Stimulated activated memory B cell treated with anti-CD40 and anti-IgM and Interleukin-4, amounts not matched to agents 10 μg/mL and 1 μg/mL and 100 μg/mL, for 72 hours (primary cell): ENCODE data around the gene CDK5RAP3.
A peak's percentile ranks its signal among the peaks of the same experiment; 100 is the strongest.

ENCODE experiments used
- ATAC-seq: fragments of 150-1000 bp; cut with Tn5 transposase; 2 replicates; pipeline ENCODE4 v1.10.0; 2021
- H3K27ac Mint-ChIP-seq: one replicate; pipeline ENCODE4 v1.8.0; 2022; ENCODE audit warnings: mild to moderate bottlenecking, mixed read lengths
- H3K27me3 Mint-ChIP-seq: one replicate; pipeline ENCODE4 v1.8.0; 2022; ENCODE audit warnings: mixed read lengths
- H3K36me3 Mint-ChIP-seq: one replicate; pipeline ENCODE4 v1.8.0; 2022; ENCODE audit warnings: mixed read lengths
- H3K4me1 Mint-ChIP-seq: one replicate; pipeline ENCODE4 v1.8.0; 2022; ENCODE audit warnings: mixed read lengths
- H3K4me3 Mint-ChIP-seq: one replicate; pipeline ENCODE4 v1.8.0; 2022; ENCODE audit warnings: mild to moderate bottlenecking, moderate library complexity, mixed read lengths
- H3K9me3 Mint-ChIP-seq: one replicate; pipeline ENCODE4 v1.8.0; 2022; ENCODE audit warnings: mixed read lengths

The CDK5RAP3 gene

DNA sequence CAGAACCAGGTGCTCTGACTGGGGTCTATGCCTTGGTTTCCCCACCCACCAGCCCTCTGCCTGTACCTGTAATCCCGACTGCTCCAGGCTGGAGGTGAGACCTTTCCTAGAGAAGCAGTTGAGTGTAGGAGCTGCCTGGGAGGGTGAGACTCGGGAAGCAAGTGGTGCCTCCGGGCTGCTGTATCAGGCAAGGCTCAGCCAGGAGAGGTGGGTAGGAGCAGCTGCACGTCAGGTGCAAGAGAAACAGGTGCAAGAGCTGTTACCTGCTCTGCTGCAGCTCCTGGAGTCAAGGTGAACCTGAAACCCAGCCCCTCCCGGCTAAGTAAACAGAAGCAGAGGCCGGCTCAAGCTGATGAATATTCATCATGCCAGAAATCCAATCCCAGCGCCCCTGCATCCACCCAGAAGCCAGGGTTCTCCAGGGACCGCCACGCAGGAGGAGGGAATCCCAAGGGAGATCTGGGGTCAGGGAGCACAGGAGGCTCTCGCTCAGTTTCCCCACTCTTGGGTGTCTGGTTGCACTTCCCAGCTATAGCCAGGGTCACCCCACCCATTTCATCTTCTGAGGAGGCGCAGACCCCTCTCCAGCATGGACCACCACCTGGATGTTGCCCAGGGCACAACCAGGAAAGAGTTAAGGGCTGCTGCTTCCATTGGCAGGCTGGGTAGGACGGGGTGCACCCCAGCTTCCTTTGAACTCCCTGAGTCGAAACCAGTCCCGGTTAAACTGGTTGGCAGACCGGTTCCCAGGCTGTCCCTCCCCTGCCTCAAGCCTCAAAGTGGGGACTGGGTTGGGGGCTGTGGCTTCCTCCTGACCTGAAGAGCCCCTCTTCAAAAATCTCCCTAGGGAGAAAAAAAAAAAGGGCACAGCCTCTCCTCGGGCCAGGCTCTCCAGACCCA is 13.1 kb upstream of the CDK5RAP3 start, which contains the start of gene PRR15L:
Gene PRR15L, minus strand, starts transcription at position 293 of the 900 bp plus-strand sequence. CDS start 4,649 bp downstream, outside the sequence.
- Mint-ChIP-seq H3K4me3 (no peak within 1 kb of the TSS), H3K9me3 (no peaks in the 10 kb centered on the region), H3K36me3 (peaks cover 12% of the 10 kb centered on the region), H3K4me1 (no peaks in the 10 kb centered on the region), H3K27ac (no peak within 1 kb of the TSS), H3K27me3 (no peaks in the 10 kb centered on the region)
- no peak for ATAC-seq

DNA sequence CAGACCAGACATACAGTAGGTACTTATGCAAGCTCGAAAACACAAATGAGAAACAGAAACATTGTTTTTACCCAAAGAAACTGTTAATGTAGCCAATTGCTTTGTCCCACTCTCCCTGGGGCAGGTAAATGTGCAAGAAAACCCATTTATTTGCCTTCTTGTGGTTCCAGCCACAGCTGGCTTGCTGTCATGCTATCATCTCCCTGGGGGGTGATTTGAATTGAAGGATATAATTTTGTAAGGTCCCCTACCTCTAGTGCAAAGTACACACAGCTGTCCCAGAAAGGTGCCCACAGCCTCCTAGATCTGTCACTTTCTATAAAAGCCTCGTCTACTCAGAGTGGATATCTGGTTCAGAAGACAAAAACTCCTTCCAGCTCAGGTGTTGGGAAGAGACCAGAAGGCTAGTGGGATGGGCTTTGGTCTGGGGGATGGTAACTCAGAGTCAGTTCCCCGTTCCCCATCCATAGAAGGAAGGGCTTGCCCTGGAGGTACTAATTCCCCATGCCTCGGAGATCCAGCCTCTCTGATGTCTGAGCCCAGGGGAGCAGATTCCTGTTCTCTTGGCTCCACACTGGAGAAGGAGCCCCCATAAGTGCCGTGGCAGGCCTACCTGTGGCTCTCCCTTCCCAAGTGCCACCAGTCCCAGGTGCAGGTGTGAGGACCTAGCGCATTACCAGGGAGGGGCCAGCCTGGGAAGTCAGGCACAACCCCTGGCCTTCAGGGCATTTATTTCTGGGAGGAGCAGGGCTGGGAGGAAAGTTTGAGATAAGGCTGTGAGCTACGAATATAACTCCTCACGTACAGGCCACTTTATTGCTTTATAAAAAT is 10.9 kb upstream of the CDK5RAP3 start:
- no peak for ATAC-seq
- H3K4me3 Mint-ChIP-seq = no peak overlapping the region
- no peak overlapping the region for H3K27ac Mint-ChIP-seq
- H3K4me1 Mint-ChIP-seq = no peaks in the 10 kb centered on the region
- no peaks in the 10 kb centered on the region for H3K9me3 Mint-ChIP-seq
- H3K36me3 Mint-ChIP-seq = no peaks in the 10 kb centered on the region
- no peaks in the 10 kb centered on the region for H3K27me3 Mint-ChIP-seq

DNA sequence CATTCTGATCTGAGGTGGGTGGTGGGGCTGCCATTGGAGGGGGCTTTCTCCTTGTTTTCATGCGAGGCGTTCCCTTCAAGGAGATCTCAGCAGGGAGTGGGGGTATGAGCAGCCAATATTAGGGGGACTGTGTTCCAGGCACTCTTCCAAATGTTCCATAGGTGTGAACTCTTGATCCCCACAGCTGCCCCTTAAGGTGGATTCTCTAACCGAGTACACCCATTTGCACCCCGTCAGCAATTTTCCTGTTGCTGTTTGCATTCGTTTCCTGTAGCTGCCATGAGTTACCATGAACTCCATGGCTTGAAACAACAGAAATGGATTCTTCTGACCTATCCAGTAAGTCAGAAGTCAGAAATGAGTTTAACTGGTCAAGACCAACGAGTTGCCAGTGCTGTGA is 9.5 kb upstream of the CDK5RAP3 start:
- Mint-ChIP-seq H3K9me3 (no peaks in the 10 kb centered on the region), H3K36me3 (no peaks in the 10 kb centered on the region), H3K4me1 (no peaks in the 10 kb centered on the region), H3K4me3 (no peak overlapping the region), H3K27me3 (no peaks in the 10 kb centered on the region), H3K27ac (no peak overlapping the region)
- ATAC-seq = no peak

DNA sequence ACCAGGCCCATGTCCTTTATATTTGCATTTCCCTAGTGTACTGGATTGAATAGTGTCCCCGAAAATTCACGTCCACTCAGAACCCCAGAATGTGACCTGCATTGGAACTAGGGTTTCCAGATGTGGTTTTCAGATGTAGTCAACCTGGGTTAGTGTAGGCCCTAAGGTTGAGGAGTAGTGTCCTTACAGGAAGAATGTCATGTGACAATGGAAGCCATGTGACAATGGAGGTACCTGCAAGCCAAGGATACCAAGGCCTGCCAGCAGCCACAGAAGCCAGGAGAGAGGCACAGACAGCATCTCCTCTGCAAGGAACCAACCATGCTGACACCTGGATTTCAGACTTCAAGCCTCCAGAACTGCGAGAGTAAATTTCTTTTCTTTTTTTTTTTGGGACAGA is 8.0 kb upstream of the CDK5RAP3 start:
- ATAC-seq = no peak
- H3K4me3 Mint-ChIP-seq = no peak overlapping the region
- H3K36me3 Mint-ChIP-seq = no peaks in the 10 kb centered on the region
- no peaks in the 10 kb centered on the region for H3K27me3 Mint-ChIP-seq
- no peak overlapping the region for H3K27ac Mint-ChIP-seq
- H3K9me3 Mint-ChIP-seq = no peaks in the 10 kb centered on the region
- H3K4me1 Mint-ChIP-seq = no peaks in the 10 kb centered on the region

DNA sequence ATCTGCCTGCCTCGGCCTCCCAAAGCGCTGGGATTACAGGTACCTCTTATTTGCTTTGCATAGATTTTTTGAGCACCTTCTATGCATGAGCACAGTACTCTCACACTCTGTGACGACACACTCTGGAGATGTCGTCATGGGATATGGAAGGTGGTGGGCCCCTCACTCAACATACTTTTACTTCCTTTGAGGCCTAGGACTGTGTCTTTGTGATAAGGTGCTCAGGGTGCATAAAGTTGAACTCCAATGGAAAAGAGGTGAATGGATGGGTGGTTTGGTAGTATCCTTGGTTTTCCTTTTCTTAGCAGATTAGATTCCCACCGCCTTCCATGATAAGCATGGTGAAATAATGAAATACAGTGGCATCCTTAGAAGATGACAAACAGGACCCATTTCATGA is 6.1 kb upstream of the CDK5RAP3 start:
- H3K36me3 Mint-ChIP-seq = no peaks in the 10 kb centered on the region
- no peak for ATAC-seq
- peaks cover 4% of the 10 kb centered on the region for H3K4me1 Mint-ChIP-seq
- no peak overlapping the region for H3K27ac Mint-ChIP-seq
- no peak overlapping the region for H3K4me3 Mint-ChIP-seq
- no peaks in the 10 kb centered on the region for H3K27me3 Mint-ChIP-seq
- no peaks in the 10 kb centered on the region for H3K9me3 Mint-ChIP-seq

DNA sequence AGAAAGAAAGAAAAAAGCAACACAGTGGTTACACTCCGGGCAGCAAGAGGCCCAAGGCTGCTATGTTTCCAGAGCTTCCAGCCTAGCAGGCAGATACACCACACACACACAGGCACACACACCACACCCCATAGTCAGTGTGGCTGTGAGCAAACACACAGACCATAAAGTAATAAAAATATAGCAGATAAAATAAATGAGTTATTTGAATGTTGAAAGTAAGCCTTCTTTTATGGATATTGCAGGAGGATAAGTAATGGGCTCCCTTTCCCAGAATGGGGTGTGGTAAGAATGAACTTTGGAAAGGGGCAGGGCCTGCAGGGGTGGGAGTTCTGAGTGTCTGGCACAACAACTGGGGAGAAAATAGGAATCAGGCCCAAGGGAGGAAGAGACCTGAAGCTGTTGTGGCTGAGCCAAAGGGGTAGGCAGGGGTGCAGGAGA is 4.8 kb upstream of the CDK5RAP3 start:
- ATAC-seq = no peak

DNA sequence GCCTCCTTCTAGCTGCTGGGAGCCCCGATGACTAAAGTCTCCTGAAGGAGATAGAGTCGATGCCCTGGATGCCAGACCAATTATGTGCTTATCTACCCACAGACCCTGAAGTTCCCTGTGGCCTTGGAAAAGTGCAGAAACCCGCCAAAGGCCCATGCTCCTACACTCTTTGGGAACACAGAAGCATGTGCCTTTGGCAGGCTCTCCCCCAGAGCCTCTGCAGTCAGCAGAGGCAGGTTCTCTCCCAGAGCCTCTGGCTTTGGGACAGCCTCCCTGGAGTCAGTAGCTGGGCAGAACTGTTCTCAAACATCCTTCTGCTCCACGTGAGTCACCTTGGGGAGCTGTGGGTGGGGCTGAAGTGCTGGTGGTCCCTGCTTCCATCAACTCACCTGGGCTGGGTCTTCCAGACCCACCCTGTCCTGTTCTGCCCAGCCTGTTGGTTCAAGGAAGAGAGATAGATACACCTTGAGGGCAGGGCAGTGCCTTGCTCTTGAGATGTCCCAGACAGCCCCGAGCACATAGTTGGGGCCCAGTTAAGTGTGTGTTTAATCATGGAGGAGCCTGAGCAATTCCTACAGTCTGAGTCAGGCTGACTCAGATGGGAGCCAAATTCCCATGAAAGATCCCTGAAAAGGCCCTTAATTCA is 3.2 kb upstream of the CDK5RAP3 start:
- no peak for ATAC-seq
- no peak overlapping the region for H3K4me3 Mint-ChIP-seq
- H3K27ac Mint-ChIP-seq = no peak overlapping the region
- no peaks in the 10 kb centered on the region for H3K27me3 Mint-ChIP-seq
- H3K36me3 Mint-ChIP-seq = no peaks in the 10 kb centered on the region
- H3K9me3 Mint-ChIP-seq = no peaks in the 10 kb centered on the region
- H3K4me1 Mint-ChIP-seq = peaks cover 12% of the 10 kb centered on the region

More for the DNA sequence above, 4.8 kb upstream of the CDK5RAP3 start:
- no peaks in the 10 kb centered on the region for H3K27me3 Mint-ChIP-seq
- no peaks in the 10 kb centered on the region for H3K36me3 Mint-ChIP-seq
- H3K9me3 Mint-ChIP-seq = no peaks in the 10 kb centered on the region
- H3K4me1 Mint-ChIP-seq = peaks cover 12% of the 10 kb centered on the region
- H3K4me3 Mint-ChIP-seq = no peak overlapping the region
- no peak overlapping the region for H3K27ac Mint-ChIP-seq

DNA sequence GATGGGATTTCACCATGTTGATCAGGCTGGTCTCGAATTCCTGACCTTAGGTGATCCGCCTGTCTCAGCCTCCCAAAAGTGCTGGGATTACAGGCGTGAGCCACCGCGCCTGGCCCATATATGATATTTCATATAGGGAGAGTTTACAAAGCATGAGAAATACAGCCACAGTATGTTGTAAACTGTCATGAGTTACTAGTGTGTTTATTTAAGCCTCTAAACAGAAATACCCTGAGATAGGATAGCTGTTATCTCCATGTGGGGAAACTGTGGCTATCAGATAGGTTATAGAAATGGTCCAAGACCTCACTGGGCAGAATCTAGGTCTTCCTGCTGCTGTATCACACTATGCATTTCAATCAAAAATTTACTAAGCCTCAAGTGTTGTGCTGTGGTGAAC is 2.1 kb upstream of the CDK5RAP3 start:
- no peak for ATAC-seq
- no peaks in the 10 kb centered on the region for H3K9me3 Mint-ChIP-seq
- no peaks in the 10 kb centered on the region for H3K27me3 Mint-ChIP-seq
- no peak overlapping the region for H3K4me3 Mint-ChIP-seq
- peaks cover 4% of the 10 kb centered on the region for H3K36me3 Mint-ChIP-seq
- no peak overlapping the region for H3K27ac Mint-ChIP-seq
- H3K4me1 Mint-ChIP-seq = peaks cover 12% of the 10 kb centered on the region

DNA sequence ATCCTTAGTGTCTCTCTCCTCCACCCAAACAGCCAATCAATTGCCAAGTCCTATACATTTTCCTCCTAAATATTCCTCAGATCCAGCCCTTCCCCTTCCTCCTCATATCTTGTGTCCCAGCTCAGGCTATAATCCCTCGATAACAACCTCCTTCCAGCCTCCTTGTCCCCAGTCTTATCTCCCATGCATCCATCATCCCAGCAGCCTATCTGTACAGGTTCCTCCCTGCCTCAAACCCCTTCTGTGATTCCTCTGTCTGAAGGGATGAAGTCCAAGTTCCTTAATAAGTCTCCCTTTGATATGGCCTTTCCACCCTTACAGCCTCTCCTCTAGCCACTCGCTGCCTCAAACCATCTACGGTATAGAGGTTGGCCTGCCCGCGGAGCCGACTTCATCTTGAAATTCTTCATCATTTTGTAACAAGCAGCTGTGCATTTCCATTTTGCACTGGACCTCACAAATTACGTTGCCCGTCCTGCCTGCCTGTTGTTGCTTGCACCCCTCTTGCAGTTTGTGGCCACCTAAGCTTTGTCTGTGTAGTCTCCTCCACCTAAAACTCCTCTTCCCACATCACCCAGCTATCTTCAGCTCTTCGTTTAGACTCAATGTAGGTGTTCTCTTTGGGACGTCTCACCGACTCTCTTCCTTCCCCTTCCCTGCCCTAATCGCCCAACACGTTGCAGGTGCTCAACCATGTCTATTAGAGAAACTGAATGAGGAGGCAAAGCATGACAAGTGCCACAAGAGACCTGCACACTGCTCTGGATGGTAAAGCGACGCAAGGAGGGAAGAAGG is 786 bp upstream of the CDK5RAP3 start:
- H3K4me1 Mint-ChIP-seq = peaks cover 12% of the 10 kb centered on the region
- peaks cover 13% of the 10 kb centered on the region for H3K36me3 Mint-ChIP-seq
- ATAC-seq = no peak
- H3K4me3 Mint-ChIP-seq = peak overlapping the region; percentile 81
- no peaks in the 10 kb centered on the region for H3K9me3 Mint-ChIP-seq
- H3K27ac Mint-ChIP-seq = peak overlapping the region; percentile 77
- no peaks in the 10 kb centered on the region for H3K27me3 Mint-ChIP-seq

DNA sequence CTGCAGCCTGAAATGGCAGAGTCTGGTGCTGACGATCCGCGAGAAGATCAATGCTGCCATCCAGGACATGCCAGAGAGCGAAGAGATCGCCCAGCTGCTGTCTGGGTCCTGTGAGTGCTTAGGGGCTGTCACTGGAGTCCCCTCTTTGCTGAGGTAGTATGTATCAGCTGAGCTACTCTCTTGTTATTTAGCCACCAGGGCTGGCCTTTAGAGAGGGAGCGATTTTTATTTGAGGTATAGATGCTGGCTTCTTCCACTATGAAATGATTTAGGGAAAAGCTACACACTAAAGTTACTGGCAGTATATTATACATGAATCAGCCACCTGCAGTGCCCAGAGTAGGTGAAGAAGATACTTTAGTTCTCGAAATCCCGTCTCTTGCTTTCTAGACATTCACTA is 2.6 kb downstream of the CDK5RAP3 start:
- Mint-ChIP-seq H3K9me3 (no peaks in the 10 kb centered on the region), H3K4me3 (no peak overlapping the region), H3K27me3 (no peaks in the 10 kb centered on the region), H3K27ac (no peak overlapping the region), H3K4me1 (peaks cover 17% of the 10 kb centered on the region), H3K36me3 (peaks cover 42% of the 10 kb centered on the region)
- ATAC-seq = no peak

DNA sequence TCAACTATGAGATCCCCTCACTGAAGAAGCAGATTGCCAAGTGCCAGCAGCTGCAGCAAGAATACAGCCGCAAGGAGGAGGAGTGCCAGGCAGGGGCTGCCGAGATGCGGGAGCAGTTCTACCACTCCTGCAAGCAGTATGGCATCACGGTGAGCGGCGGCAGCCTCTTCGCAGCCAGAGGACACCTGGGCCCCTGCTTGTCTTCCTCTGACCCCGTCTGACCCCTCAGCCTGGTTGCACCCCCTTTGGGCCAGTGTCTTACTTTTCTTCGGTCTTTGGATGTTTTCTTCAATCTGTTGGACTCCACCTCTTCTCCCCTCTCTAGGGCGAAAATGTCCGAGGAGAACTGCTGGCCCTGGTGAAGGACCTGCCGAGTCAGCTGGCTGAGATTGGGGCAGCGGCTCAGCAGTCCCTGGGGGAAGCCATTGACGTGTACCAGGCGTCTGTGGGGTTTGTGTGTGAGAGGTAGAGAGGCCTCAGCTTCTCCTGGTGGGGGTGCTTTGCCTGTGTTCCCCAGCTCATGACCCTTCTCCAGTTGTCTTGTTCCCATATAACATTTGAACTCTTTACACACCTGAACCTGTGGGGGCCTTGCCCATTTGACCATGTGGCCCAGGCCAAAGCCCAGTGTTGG is 4.4 kb downstream of the CDK5RAP3 start:
- Mint-ChIP-seq H3K27me3 (no peaks in the 10 kb centered on the region), H3K4me3 (no peak overlapping the region), H3K4me1 (peaks cover 10% of the 10 kb centered on the region), H3K9me3 (no peaks in the 10 kb centered on the region), H3K27ac (no peak overlapping the region), H3K36me3 (peaks cover 60% of the 10 kb centered on the region)
- no peak for ATAC-seq

DNA sequence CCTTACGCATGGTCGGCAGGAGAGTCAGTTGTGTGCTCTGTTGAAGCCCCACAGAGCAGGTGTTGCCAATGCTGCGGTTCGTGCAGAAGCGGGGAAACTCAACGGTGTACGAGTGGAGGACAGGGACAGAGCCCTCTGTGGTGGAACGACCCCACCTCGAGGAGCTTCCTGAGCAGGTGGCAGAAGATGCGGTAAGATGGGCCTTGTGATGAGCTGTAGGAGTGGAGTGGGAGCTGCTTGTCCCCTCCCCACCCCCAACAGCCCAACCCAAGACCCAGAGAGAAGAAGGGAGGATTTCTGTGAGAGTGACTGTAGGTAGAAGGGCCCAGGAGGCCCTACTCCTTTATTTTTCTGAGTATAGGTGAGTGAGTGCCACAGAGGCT is 4.9 kb downstream of the CDK5RAP3 start:
- Mint-ChIP-seq H3K4me1 (peaks cover 6% of the 10 kb centered on the region), H3K27ac (no peak overlapping the region), H3K9me3 (no peaks in the 10 kb centered on the region), H3K27me3 (no peaks in the 10 kb centered on the region), H3K36me3 (peaks cover 65% of the 10 kb centered on the region), H3K4me3 (no peak overlapping the region)
- no peak for ATAC-seq

DNA sequence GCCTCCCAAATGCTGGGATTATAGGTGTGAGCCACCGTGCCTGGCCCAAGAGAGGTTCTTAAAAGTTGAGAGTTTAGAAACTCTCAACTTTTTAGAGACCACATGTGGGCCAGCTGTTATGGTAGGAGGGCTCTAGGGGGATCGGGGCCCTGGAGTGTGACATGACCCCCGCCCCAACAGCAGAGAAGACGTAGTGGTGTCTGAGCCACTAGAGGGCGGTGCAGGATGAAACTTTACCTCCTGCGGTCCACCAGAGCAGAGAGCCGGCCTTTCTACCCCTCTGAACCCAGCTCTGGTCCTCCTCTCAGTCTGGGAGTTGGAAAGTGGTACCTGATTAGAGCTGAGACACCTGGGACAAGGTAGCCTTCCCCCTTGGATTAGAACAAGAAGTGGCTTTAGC is 7.4 kb downstream of the CDK5RAP3 start:
- H3K9me3 Mint-ChIP-seq = no peaks in the 10 kb centered on the region
- no peaks in the 10 kb centered on the region for H3K27me3 Mint-ChIP-seq
- H3K36me3 Mint-ChIP-seq = peaks cover 78% of the 10 kb centered on the region
- H3K4me1 Mint-ChIP-seq = peaks cover 6% of the 10 kb centered on the region
- no peak overlapping the region for H3K4me3 Mint-ChIP-seq
- peak; percentile 82 for ATAC-seq
- no peak overlapping the region for H3K27ac Mint-ChIP-seq

DNA sequence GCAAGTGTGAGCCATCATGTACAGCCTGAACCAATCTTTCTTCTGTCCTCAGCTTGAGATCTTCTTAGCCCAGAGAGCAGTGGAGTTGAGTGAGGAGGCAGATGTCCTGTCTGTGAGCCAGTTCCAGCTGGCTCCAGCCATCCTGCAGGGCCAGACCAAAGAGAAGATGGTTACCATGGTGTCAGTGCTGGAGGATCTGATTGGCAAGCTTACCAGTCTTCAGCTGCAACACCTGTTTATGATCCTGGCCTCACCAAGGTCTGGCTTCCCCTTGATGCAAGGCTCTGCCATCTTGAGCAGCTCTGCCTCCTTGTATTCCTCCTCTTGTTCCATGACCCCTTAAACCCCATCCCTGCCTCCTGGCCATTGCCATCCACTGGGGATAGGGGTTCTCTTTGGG is 9.6 kb downstream of the CDK5RAP3 start:
- Mint-ChIP-seq H3K27ac (no peak overlapping the region), H3K9me3 (no peaks in the 10 kb centered on the region), H3K27me3 (no peaks in the 10 kb centered on the region), H3K4me1 (peaks cover 6% of the 10 kb centered on the region), H3K4me3 (no peak overlapping the region), H3K36me3 (peaks cover 79% of the 10 kb centered on the region)
- no peak for ATAC-seq
